ENCODE measurements around the gene ATG4B.

The ATG4B gene

GRCh38 chr2:241653210-241653750 lies 15.8 kb downstream of the ATG4B start:
- Histone ChIP-seq H4K20me1 (ENCODE audit: insufficient read depth, low read length) (peaks cover 60% of the 10 kb centered on the region), H3K36me3 (ENCODE audit: insufficient read depth, low read length) (peaks cover 77% of the 10 kb centered on the region), H3K4me2 (ENCODE audit: insufficient read depth, low read length) (no peak overlapping the region), H3K9me3 (ENCODE audit: insufficient read depth, low read length, severe bottlenecking) (no peaks in the 10 kb centered on the region), H3K4me3 (ENCODE audit: low read depth in 1 of 2, low read length in 2 of 2) (no peak overlapping the region), H3K79me2 (ENCODE audit: insufficient read depth, low read length) (peaks cover 51% of the 10 kb centered on the region), H2AFZ (ENCODE audit: low read depth, low read length) (no peak overlapping the region), H3K27me3 (ENCODE audit: insufficient read depth, low read length, poor library complexity) (no peaks in the 10 kb centered on the region), H3K9ac (ENCODE audit: low read depth, low read length) (no peak overlapping the region), H3K27ac (ENCODE audit: low read length) (no peak overlapping the region), H3K4me1 (ENCODE audit: insufficient read depth, low read length) (no peaks in the 10 kb centered on the region)
- TF ChIP-seq EZH2 (IDR thresholded peaks at IDR 0.05; ENCODE audit: borderline replicate concordance, low read depth, low read length, severe bottlenecking) = no peak
- TF ChIP-seq, protein P1, sequence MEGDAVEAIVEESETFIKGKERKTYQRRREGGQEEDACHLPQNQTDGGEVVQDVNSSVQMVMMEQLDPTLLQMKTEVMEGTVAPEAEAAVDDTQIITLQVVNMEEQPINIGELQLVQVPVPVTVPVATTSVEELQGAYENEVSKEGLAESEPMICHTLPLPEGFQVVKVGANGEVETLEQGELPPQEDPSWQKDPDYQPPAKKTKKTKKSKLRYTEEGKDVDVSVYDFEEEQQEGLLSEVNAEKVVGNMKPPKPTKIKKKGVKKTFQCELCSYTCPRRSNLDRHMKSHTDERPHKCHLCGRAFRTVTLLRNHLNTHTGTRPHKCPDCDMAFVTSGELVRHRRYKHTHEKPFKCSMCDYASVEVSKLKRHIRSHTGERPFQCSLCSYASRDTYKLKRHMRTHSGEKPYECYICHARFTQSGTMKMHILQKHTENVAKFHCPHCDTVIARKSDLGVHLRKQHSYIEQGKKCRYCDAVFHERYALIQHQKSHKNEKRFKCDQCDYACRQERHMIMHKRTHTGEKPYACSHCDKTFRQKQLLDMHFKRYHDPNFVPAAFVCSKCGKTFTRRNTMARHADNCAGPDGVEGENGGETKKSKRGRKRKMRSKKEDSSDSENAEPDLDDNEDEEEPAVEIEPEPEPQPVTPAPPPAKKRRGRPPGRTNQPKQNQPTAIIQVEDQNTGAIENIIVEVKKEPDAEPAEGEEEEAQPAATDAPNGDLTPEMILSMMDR (IDR thresholded peaks at IDR 0.05; ENCODE audit: borderline replicate concordance, extremely low read depth, low read length, poor library complexity, severe bottlenecking) = no peak
- DNase-seq = no peak
- ATAC-seq (ENCODE audit: insufficient read depth, low read depth) = no peak

GRCh38 chr2:241654551-241654950 lies 17.1 kb downstream of the ATG4B start:
- no peaks in the 10 kb centered on the region for H3K27me3 ChIP-seq (ENCODE audit: insufficient read depth, low read length, poor library complexity)
- no peak for TF ChIP-seq EZH2 (IDR thresholded peaks at IDR 0.05; ENCODE audit: borderline replicate concordance, low read depth, low read length, severe bottlenecking)
- TF ChIP-seq, protein P1 (IDR thresholded peaks at IDR 0.05; ENCODE audit: borderline replicate concordance, extremely low read depth, low read length, poor library complexity, severe bottlenecking) = no peak
- H3K27ac ChIP-seq (ENCODE audit: low read length) = no peak overlapping the region
- H3K4me2 ChIP-seq (ENCODE audit: insufficient read depth, low read length) = no peak overlapping the region
- H3K9ac ChIP-seq (ENCODE audit: low read depth, low read length) = no peak overlapping the region
- H4K20me1 ChIP-seq (ENCODE audit: insufficient read depth, low read length) = peaks cover 48% of the 10 kb centered on the region
- H2AFZ ChIP-seq (ENCODE audit: low read depth, low read length) = no peak overlapping the region
- ATAC-seq (ENCODE audit: insufficient read depth, low read depth) = no peak
- no peaks in the 10 kb centered on the region for H3K9me3 ChIP-seq (ENCODE audit: insufficient read depth, low read length, severe bottlenecking)
- H3K79me2 ChIP-seq (ENCODE audit: insufficient read depth, low read length) = peaks cover 38% of the 10 kb centered on the region
- no peak overlapping the region for H3K4me3 ChIP-seq (ENCODE audit: low read depth in 1 of 2, low read length in 2 of 2)
- no peaks in the 10 kb centered on the region for H3K4me1 ChIP-seq (ENCODE audit: insufficient read depth, low read length)
- peaks cover 90% of the 10 kb centered on the region for H3K36me3 ChIP-seq (ENCODE audit: insufficient read depth, low read length)
- no peak for DNase-seq

DNA sequence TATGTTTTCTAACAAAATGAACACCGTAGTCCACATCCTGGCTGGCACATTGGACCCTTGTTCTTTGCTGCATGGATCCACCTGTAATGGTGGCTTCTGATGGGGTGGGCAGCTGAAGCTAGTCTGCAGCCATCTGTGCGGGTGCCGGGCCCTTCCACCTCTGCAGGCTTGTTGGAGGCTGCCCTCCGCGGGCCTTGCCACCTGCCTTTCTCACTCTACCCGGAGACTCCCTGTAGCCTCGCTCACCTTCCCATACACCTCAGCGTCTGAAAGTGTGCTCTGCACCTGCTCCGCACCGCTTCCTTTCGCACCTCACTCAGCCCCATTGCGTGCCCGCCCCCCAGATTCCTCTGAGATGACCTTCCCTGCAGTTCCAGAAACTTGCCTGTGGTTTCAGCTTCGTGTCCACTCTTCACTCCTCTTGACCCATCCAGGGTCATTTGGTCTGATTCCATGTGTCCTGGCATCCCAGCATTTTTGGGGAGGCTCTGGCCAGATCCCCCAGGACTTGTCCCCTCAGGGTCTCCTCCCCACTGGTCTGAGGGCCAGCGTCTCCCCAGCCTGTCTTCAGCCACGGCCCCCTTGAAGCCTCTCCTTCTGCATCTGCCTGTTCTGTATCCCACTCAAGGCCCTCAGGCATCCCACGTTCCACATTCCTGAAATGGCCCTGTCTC lies 18.2 kb downstream of the ATG4B start:
- no peaks in the 10 kb centered on the region for H3K9me3 ChIP-seq (ENCODE audit: insufficient read depth, low read length, severe bottlenecking)
- peaks cover 28% of the 10 kb centered on the region for H3K79me2 ChIP-seq (ENCODE audit: insufficient read depth, low read length)
- H3K4me2 ChIP-seq (ENCODE audit: insufficient read depth, low read length) = no peak overlapping the region
- ATAC-seq (ENCODE audit: insufficient read depth, low read depth) (no peak), DNase-seq (no peak)
- H4K20me1 ChIP-seq (ENCODE audit: insufficient read depth, low read length) = peaks cover 39% of the 10 kb centered on the region
- H3K27ac ChIP-seq (ENCODE audit: low read length) = no peak overlapping the region
- H3K9ac ChIP-seq (ENCODE audit: low read depth, low read length) = no peak overlapping the region
- H2AFZ ChIP-seq (ENCODE audit: low read depth, low read length) = no peak overlapping the region
- no peaks in the 10 kb centered on the region for H3K27me3 ChIP-seq (ENCODE audit: insufficient read depth, low read length, poor library complexity)
- H3K4me1 ChIP-seq (ENCODE audit: insufficient read depth, low read length) = no peaks in the 10 kb centered on the region
- peaks cover 95% of the 10 kb centered on the region for H3K36me3 ChIP-seq (ENCODE audit: insufficient read depth, low read length)
- no peak overlapping the region for H3K4me3 ChIP-seq (ENCODE audit: low read depth in 1 of 2, low read length in 2 of 2)
- TF ChIP-seq, protein P1 (IDR thresholded peaks at IDR 0.05; ENCODE audit: borderline replicate concordance, extremely low read depth, low read length, poor library complexity, severe bottlenecking) = no peak
- TF ChIP-seq EZH2 (IDR thresholded peaks at IDR 0.05; ENCODE audit: borderline replicate concordance, low read depth, low read length, severe bottlenecking) = no peak
